Measurements from ENCODE around the gene E2F2.
"Not testable (repeated sequence)": the region's sequence is repeated elsewhere in the genome, so short reads cannot be mapped to it uniquely, and the experiment has no call there.

E2F2 gene

GRCh38 chr1:23545851-23546250, 14.8 kb upstream of the E2F2 start:
- no peak for DNase-seq

- peak; percentile 81 for DNase-seq
Measured at GRCh38 chr1:23544444-23545389, 13.7 kb upstream of the E2F2 start.

GRCh38 chr1:23543707-23544443, 12.8 kb upstream of the E2F2 start:
- no peak for DNase-seq

GRCh38 chr1:23542940-23543339, 11.9 kb upstream of the E2F2 start:
- not testable (repeated sequence) for DNase-seq

GRCh38 chr1:23539698-23540266, 8.7 kb upstream of the E2F2 start:
- DNase-seq = peak; percentile 92

- no peak for DNase-seq
Measured at GRCh38 chr1:23537296-23537973, 6.4 kb upstream of the E2F2 start.

GRCh38 chr1:23533246-23534023, 2.4 kb upstream of the E2F2 start:
- no peak for DNase-seq

GRCh38 chr1:23531562-23532094, 595 bp upstream of the E2F2 start:
- no peak for DNase-seq

- DNase-seq = peak; percentile 26
Measured at GRCh38 chr1:23530087-23530746, 816 bp downstream of the E2F2 start.

- no peak for DNase-seq
Measured at GRCh38 chr1:23529146-23530086, 1.6 kb downstream of the E2F2 start.

- DNase-seq = peak; percentile 87
Measured at GRCh38 chr1:23528250-23528978, 2.6 kb downstream of the E2F2 start.

- no peak for DNase-seq
Measured at GRCh38 chr1:23527900-23528249, 3.2 kb downstream of the E2F2 start.

- DNase-seq = no peak
Measured at GRCh38 chr1:23527366-23527765, 3.7 kb downstream of the E2F2 start.

- DNase-seq = no peak
Measured at GRCh38 chr1:23526329-23527041, 4.5 kb downstream of the E2F2 start.

- DNase-seq = peak; percentile 46
Measured at GRCh38 chr1:23525558-23526250, 5.3 kb downstream of the E2F2 start.

- DNase-seq = peak; percentile 57
Measured at GRCh38 chr1:23524716-23525401, 6.2 kb downstream of the E2F2 start.

- DNase-seq = no peak
Measured at GRCh38 chr1:23524163-23524562, 6.9 kb downstream of the E2F2 start.
